Breast epithelium (tissue), 4 donors: ENCODE measurements around the gene HDDC3. TPM values are rescaled to one million over a fixed set of nuclear protein-coding genes. Genes with fewer than 3 reads are reported as not detected.

Source experiments
- DNase-seq, 2 donors: peaks; one replicate each; pipeline ENCODE4 v3.0.0-alpha.2; 2019; ENCODE audit warnings: low spot score in 2 of 2
- H3K27ac ChIP-seq, 2 donors: fragments of 200-600 bp; sonication (generic) in 1 of 2; one replicate each; pipeline ENCODE4 v1.5.1; 2016 to 2019; ENCODE audit warnings: mild to moderate bottlenecking in 1 of 2
- H3K27me3 ChIP-seq, 2 donors: fragments of 200-600 bp; sonication (generic) in 1 of 2; one replicate each; pipeline versions ENCODE4 v1.5.1 to v1.6.0; 2017 to 2019; ENCODE audit warnings: control low read depth in 1 of 2, mild to moderate bottlenecking in 1 of 2
- H3K36me3 ChIP-seq: fragments of 200-600 bp; one replicate; pipeline ENCODE4 v1.5.1; 2019
- H3K4me1 ChIP-seq, 2 donors: fragments of 200-600 bp; sonication (generic); one replicate each; pipeline ENCODE4 v1.5.1; 2016 to 2019; ENCODE audit warnings: control low read depth in 1 of 2
- H3K4me3 ChIP-seq, 3 donors: fragments of 200-600 bp; sonication (generic); 1 replicate in 2 of 3; 2 replicates in 1 of 3; pipeline ENCODE4 v1.5.1; 2016 to 2019; ENCODE audit warnings: mild to moderate bottlenecking in 3 of 3, moderate library complexity in 2 of 3
- H3K9me3 ChIP-seq, 2 donors: fragments of 200-600 bp; sonication (generic) in 1 of 2; one replicate each; pipeline ENCODE4 v1.5.1; 2016 to 2019; ENCODE audit warnings: control low read depth in 1 of 2
- CTCF ChIP-seq, 3 donors: fragments of 450-650 bp; IDR thresholded peaks; one replicate each; pipeline ENCODE4 v1.5.1; 2016 to 2017; ENCODE audit warnings: antibody characterized with exemption in 3 of 3, mild to moderate bottlenecking in 3 of 3, moderate library complexity in 3 of 3
- POLR2A ChIP-seq: fragments of 450-650 bp; IDR thresholded peaks from one replicate; pipeline ENCODE4 v1.6.1; 2016; ENCODE audit warnings: antibody characterized with exemption, mild to moderate bottlenecking, moderate library complexity
- POLR2AphosphoS5 ChIP-seq, 3 donors: sonication (generic); formaldehyde crosslinking; IDR thresholded peaks; one replicate each; pipeline ENCODE4 v1.6.1; 2017; ENCODE audit warnings: antibody characterized with exemption in 3 of 3
- intact Hi-C: fragments of 100-400 bp; cut with DNase I; formaldehyde crosslinking; loops from one replicate; pipeline ENCODE4 v1.15.1; 2023; ENCODE audit warnings: low total_unique reads
- total RNA-seq, 3 donors: library from RNA; depleted of rRNA; stranded (reverse); fragments of >200 nt; gene quantifications; one replicate each; pipeline ENCODE4 v1.1.0, GENCODE V29; 2016

Gene HDDC3
- total RNA-seq, 3 donors from 2014 or later: 19.0 to 22.3 (median 19.4) TPM

DNA sequence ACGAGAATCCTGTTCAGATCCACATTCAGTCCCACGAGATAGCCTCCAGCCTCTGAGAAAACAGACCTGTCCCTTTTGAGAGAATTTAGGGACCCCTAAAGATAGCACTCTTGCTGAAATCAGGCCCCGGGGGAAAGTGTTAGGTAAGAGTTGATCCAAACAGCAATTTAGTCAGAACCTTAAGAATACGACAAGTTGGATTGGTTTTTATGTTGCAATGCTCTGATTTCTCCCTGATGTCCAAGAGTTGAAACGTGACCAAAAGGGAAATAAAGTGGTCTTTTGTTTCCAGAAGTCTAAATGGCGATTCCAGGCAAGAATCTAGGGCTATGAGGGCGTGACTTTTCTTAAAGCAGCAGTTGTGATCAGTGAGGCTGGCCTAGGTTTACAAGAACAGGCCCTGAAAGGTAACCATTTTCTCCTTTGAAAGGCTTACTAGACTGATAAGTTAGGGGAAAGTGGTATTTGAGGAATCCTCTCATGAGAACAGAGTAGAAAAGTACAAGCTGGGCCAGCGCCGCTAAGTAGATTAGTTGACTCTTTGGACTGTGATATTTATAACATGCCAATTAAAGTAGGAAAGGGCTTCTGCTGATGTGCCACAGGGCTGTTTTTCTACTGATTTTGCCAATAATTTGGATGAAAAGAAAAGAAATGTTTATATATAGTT is 24.4 kb downstream of the HDDC3 start:
- H3K27ac ChIP-seq: peak overlapping the region; percentile 46 to 67
- H3K4me1 ChIP-seq: peaks cover 0 to 7% of the 10 kb centered on the region in 2 donors
- no peak for DNase-seq
- no peak overlapping the region for H3K4me3 ChIP-seq
- no peaks in the 10 kb centered on the region for H3K27me3 ChIP-seq
- H3K9me3 ChIP-seq: no peaks in the 10 kb centered on the region
- H3K36me3 ChIP-seq: peaks cover 18% of the 10 kb centered on the region
- TF ChIP-seq CTCF (IDR thresholded peaks at IDR 0.05): no peak
- TF ChIP-seq POLR2A: no peak
- TF ChIP-seq POLR2AphosphoS5 (IDR thresholded peaks at IDR 0.05): no peak
- intact Hi-C loops: no loop called here

DNA sequence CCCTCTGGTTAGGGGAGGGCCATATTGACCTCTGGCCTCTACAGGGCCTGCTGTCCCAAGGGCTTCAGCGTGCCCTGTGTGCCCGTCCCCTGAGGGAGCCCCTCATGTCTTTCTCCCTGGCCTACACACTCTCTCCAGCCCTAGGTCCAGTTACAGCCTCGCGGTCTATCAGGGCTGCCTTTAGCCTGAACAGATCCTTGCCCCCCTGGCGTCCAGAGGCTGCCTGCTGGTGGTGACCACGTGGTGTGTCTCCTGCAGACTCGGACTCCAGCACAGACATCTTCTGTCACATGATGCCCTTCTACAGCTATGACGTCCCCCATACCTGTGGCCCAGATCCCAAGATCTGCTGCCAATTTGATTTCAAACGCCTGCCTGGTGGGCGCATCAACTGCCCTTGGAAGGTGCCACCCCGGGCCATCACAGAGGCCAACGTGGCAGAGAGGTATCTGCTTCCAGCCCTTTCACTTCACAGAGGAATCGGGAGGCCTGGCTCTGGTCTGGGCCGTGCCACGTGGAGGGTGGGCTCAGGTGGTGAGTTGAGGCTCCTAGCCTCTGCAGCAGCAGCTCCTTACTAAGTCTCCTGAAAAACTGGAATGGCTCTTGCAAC is 25.2 kb downstream of the HDDC3 start:
- H3K4me3 ChIP-seq: no peak overlapping the region
- TF ChIP-seq POLR2A: no peak
- TF ChIP-seq CTCF (IDR thresholded peaks at IDR 0.05): no peak
- TF ChIP-seq POLR2AphosphoS5 (IDR thresholded peaks at IDR 0.05): no peak
- DNase-seq: no peak
- peak overlapping the region; percentile 46 to 67 for H3K27ac ChIP-seq
- H3K36me3 ChIP-seq: peaks cover 10% of the 10 kb centered on the region
- H3K9me3 ChIP-seq: no peaks in the 10 kb centered on the region
- peaks cover 0 to 7% of the 10 kb centered on the region in 2 donors for H3K4me1 ChIP-seq
- intact Hi-C loops: no loop called here
- no peaks in the 10 kb centered on the region for H3K27me3 ChIP-seq

DNA sequence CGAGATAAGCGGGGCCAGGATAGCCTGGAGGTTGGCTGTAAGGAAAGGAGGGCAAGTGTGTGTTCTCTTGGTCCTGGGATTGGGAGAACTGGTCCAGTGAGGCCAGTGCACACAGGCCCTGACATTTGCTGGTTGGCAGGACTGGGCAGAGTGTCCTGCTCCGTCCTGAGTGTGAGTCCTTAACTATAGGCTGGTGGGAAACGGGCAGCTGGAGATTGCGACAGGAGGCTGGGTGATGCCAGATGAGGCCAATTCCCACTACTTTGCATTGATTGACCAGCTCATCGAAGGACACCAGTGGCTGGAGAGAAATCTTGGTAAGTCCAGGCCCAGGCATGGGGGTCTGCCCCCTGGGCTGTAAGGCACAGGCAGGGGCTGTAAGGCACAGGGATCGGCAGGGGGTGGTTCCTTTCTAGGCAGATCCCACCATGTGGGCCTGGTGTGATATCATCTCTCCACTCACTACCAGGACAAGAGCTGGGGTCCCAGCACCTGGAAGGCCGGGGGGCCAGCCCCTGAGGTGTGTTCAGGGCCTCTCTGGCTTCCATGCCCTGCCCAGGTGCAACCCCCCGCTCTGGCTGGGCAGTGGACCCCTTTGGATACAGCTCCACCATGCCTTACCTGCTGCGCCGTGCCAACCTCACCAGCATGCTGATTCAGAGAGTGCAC is 26.0 kb downstream of the HDDC3 start:
- no peak for DNase-seq
- TF ChIP-seq CTCF (IDR thresholded peaks at IDR 0.05): no peak
- TF ChIP-seq POLR2A: no peak
- Histone ChIP-seq H3K4me1 (peaks cover 0 to 11% of the 10 kb centered on the region in 2 donors), H3K36me3 (peaks cover 6% of the 10 kb centered on the region), H3K4me3 (no peak overlapping the region), H3K27me3 (no peaks in the 10 kb centered on the region), H3K9me3 (no peaks in the 10 kb centered on the region), H3K27ac (no peak overlapping the region)
- intact Hi-C loops: no loop called here

DNA sequence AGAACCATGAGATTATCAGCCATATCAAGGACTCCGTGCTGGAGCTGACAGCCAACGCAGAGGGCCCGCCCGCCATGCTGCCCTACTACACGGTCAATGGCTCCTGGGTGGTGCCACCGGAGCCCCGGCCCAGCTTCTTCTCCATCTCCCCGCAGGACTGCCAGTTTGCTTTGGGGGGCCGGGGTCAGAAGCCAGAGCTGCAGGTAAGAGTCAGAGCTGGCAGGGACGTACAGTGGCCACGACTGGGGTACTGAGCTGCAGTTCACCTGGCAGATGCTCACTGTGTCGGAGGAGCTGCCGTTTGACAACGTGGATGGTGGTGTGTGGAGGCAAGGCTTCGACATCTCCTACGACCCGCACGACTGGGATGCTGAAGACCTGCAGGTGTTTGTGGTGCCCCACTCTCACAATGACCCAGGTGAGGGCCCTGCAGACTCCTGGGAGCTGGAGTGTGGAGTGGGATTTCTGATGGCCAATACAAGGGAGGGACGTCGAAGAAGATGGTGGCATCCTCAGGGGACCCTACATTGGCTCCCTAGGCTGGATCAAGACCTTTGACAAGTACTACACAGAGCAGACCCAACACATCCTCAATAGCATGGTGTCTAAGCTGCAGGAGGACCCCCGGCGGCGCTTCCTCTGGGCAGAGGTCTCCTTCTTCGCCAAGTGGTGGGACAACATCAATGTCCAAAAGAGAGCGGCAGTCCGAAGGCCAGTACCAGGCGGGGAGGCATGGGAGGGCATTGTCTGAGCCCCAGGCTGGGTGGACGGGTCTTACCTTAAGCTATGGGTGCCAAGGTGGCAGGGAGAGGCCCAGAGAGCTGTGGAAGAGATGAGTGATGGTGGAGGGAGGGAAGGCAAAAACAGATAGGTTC is 26.8 kb downstream of the HDDC3 start:
- Histone ChIP-seq H3K4me1 (peaks cover 0 to 11% of the 10 kb centered on the region in 2 donors), H3K4me3 (no peak overlapping the region), H3K27me3 (no peaks in the 10 kb centered on the region), H3K9me3 (no peaks in the 10 kb centered on the region), H3K36me3 (peaks cover 6% of the 10 kb centered on the region), H3K27ac (no peak overlapping the region)
- no peak for TF ChIP-seq POLR2AphosphoS5 (IDR thresholded peaks at IDR 0.05)
- no peak for TF ChIP-seq POLR2A
- no peak for TF ChIP-seq CTCF (IDR thresholded peaks at IDR 0.05)
- intact Hi-C loops: no loop called here
- no peak for DNase-seq
